SU-DHL-6 (cell line): Measurements from ENCODE around the gene CGB7.

Experiments
- EZH2phosphoT487 ChIP-seq: fragments of 200-600 bp; sonication (generic), shearing (Covaris generic); conservative IDR thresholded peaks from 2 replicates; pipeline ENCODE4 v1.6.1; 2018; ENCODE audit warnings: mild to moderate bottlenecking, antibody characterized with exemption, low read length, moderate library complexity, mixed read lengths
- TF ChIP-seq, protein P1 (sequence below): fragments of 200-600 bp; sonication (generic); IDR thresholded peaks from one replicate; pipeline ENCODE4 v1.5.1; 2017; ENCODE audit warnings: antibody characterized with exemption, mild to moderate bottlenecking, low read length, moderate library complexity; ENCODE audit not compliant: insufficient read depth, poor library complexity, severe bottlenecking

GRCh38 chr19:49102303-49102702 lies 44.8 kb upstream of the CGB7 start:
- TF ChIP-seq, protein P1, sequence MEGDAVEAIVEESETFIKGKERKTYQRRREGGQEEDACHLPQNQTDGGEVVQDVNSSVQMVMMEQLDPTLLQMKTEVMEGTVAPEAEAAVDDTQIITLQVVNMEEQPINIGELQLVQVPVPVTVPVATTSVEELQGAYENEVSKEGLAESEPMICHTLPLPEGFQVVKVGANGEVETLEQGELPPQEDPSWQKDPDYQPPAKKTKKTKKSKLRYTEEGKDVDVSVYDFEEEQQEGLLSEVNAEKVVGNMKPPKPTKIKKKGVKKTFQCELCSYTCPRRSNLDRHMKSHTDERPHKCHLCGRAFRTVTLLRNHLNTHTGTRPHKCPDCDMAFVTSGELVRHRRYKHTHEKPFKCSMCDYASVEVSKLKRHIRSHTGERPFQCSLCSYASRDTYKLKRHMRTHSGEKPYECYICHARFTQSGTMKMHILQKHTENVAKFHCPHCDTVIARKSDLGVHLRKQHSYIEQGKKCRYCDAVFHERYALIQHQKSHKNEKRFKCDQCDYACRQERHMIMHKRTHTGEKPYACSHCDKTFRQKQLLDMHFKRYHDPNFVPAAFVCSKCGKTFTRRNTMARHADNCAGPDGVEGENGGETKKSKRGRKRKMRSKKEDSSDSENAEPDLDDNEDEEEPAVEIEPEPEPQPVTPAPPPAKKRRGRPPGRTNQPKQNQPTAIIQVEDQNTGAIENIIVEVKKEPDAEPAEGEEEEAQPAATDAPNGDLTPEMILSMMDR = no peak
- TF ChIP-seq EZH2phosphoT487 = no peak
